ENCODE results near the gene TECR. TPM values are rescaled to one million over a fixed set of nuclear protein-coding genes. Genes with fewer than 3 reads are reported as not detected.
"Not testable (repeated sequence)": the region's sequence is repeated elsewhere in the genome, so short reads cannot be mapped to it uniquely, and the experiment has no call there.

TECR gene
- polyA plus RNA-seq, 3 donors: 113 to 144 (median 132) TPM

DNA sequence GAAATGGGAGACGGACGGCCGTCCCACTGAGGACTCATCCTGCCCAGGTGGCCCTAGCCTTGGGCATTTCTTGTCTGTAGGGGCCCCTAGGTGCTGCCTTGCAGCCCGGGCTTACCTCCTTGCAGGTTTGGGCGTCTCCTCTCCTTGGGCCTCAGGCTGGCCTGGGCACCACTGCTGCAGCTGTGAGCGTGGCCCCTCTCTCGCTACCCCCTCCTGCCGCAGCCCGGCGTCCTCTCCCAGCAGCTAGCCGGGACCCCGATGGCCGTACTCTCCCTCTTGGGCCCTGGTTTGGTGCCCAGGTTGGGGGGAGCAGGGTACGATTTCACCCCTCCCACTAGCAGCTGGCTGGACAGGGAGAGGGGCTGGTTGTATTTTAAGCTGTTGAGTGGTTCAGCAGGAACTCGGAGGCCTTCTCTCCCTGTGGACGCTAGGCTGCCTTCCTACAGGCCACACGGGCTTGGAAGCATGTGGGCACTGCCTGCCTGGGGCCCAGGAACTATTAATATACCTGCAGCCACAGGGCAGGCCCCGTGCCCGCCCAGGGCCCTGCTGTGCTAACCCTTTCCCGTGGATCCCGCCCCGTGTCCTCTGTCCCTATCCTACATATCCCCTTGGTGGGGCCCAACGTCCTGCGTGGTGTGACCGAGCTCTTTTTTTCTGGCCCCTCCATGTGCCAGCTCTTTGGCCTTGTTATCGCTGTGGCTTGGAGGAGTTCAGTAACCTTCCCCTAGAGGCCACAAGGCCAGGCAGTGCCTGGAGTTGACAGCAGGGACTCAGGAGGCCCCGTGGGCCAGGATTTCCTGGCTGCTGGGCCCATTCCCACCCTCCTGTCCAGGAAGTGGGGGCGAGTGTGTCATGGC, 30.8 kb downstream of the TECR start:
- no peak for DNase-seq (ENCODE audit: low read depth in 3 of 3, low spot score in 2 of 3)

DNA sequence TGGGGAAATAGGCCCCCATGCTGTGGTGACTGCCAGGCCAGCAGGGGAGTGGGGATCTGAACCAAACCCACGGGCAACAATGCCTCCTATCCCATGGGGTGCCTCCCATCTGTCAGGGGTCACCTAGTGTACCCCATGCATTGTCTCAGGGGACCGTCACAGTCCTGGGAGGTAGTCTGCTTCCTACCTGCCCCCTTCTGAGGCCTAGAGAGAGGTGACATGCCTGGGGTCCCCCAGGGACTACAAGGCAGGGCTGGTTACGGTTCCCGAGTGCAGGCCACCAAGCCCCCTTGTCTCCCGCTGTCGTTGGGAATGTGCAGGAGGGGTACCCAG, 31.3 kb downstream of the TECR start:
- no peak for DNase-seq (ENCODE audit: low read depth in 3 of 3, low spot score in 2 of 3)

DNA sequence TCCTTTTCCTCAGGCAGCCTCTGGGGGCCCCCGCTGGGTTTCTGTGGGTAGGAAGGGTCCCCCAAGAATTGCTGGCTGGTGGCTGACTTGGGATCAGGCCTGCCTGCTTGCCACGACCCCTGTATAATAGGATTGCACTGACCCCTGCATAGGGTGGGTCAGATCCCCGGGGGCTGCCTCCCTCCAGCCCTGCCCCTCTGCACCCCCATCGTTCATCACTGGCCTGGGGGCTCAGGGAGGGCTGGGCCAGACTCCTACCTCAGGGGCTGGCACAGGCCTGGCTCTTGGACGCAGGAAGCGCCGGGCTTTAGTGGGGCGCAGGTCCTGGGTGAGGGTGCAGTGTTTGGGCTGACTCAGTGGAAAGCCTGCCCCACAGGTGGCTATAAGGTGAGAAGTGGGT, 31.9 kb downstream of the TECR start:
- no peak for DNase-seq (ENCODE audit: low read depth in 3 of 3, low spot score in 2 of 3)

DNA sequence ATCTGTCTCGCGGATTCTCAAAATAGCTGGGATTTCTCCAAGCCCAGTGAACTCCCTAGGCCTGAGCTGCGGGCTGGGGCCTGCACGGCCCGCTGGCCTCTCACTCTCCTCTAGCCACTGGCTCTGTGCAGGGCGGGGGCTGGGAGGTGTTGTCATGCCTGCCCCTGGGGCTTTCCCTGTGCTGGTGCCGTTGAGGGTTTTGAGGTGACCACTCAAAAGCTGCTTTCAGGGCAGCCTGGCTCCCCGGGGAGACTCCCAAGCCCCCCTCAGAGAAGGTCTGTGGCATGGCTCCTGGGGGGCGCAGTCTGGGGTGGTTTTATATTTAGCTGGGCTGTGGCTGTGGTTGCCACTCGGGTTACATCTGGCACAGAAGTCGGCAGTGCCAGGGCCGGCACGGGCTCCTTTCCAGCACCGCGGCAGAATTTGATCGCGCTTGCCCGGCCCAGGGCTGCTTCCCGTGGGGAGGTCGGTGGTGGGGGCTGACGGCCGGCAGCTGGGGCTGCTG, 32.5 kb downstream of the TECR start:
- DNase-seq (ENCODE audit: low read depth in 3 of 3, low spot score in 2 of 3): no peak

DNA sequence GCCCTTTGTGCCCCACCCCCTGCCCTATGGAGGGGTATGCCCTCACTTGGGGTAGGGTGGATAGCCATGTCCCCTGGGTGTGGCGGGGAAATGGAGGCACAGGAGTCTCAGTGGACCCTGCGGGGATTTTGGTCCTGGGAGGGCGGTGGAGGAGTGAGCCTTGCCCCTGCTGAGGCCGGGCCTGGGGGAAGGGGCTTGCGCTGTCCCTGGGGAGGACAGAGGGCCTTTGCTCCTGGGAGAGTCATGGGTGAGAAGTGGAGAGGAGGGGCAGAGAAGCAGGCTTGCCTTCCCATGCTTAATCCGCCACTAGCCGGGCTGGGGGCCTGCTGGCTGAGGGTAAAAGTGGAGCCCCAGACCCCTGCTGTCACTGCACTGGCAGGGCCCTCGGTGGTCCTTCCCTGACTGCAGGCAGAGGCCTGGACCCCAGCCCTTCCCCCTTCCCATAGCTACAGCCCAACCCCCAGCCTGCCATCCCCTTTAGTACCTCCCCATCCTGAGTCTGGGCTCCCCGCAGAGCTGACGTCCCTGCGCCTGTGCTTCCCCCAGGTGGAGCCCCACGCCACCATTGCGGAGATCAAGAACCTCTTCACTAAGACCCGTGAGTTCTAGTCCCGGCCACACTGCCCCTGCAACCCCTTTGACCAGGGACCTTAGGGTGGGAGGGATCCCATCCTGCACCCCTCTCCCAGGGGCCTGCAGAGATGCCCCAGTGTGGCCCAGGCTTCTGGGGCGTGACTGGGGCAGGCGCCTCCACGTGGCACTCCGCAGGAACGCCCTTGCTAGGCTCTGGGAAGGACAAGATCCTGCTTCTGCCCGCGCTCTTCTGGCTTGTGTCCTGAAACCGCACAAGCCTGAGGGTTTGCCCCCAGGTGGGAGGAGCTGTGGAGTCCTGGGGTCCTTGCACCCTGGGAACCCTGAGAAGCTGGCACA, 33.5 kb downstream of the TECR start:
- no peak for DNase-seq (ENCODE audit: low read depth in 3 of 3, low spot score in 2 of 3)

DNA sequence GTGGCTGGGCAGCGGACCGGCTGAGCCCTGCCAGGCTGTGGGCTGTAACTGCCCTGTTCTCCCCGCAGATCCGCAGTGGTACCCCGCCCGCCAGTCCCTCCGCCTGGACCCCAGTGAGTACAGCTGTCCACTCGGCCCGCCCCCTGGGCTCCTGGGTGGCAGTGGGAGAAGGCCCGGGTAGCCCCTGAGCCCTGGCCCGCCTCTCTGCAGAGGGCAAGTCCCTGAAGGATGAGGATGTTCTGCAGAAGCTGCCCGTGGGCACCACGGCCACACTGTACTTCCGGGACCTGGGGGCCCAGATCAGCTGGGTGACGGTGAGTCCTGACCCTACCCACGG, 34.2 kb downstream of the TECR start:
- no peak for DNase-seq (ENCODE audit: low read depth in 3 of 3, low spot score in 2 of 3)

DNA sequence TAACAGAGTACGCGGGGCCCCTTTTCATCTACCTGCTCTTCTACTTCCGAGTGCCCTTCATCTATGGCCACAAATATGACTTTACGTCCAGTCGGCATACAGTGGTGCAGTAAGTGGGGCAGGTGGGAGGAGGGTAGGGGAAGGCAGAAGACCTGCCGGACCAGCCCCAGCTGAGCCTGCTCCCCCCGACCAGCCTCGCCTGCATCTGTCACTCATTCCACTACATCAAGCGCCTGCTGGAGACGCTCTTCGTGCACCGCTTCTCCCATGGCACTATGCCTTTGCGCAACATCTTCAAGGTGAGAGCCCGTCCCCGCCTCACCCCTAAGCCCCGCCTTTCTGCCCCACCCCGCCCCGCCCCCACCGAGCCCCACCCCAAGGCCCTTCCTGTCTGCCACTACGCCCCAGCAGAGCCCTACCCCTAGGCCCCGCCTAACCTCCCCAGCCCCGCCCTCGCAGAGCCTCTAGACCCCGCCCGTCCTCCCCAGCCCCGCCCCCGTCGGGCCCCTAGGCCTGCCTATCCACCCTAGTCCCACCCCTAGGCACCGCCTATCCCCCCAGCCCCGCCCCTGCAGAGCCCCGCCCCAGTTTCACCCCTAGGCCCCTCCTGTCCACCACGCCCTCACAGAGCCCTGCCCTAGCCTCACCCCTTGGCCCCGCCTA, 34.7 kb downstream of the TECR start:
- no peak for DNase-seq (ENCODE audit: low read depth in 3 of 3, low spot score in 2 of 3)

DNA sequence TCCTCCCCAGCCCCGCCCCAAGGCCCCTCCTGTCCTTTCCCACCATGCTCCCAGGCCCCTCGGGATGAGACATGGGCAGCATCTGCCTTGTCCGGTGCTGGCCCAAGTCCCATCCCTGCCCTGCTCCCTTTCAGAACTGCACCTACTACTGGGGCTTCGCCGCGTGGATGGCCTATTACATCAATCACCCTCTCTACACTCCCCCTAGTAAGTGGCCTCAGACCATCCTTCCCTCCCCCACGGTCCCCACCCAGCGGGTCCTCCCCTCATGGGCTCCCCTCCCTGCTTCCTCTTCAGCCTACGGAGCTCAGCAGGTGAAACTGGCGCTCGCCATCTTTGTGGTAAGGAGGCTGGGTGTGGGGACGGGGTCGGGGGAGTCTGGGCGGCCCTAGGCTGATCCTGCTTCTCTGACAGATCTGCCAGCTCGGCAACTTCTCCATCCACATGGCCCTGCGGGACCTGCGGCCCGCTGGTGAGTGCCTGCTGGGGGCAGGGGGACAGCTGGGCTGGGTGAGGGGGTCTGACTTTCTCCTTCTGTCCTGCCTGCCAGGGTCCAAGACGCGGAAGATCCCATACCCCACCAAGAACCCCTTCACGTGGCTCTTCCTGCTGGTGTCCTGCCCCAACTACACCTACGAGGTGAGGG, 35.4 kb downstream of the TECR start:
- DNase-seq (ENCODE audit: low read depth in 3 of 3, low spot score in 2 of 3): not testable (repeated sequence)

DNA sequence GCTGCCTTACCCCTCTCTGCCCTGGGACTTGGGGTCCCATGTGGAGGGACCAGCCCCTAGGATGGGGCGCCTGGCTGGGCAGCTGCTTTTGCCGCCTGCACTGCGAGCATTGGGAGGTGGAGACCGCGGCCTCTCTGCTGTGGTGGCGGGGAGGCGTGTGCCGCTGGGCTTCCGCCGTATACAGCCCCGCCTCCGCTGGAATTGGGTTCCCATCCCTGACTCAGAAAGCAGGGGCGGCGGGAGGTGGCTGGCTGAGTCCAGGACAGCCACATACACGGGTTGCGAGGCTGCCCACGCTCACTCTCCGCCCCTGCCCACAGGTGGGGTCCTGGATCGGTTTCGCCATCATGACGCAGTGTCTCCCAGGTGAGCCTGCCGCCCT, 35.9 kb downstream of the TECR start:
- no peak for DNase-seq (ENCODE audit: low read depth in 3 of 3, low spot score in 2 of 3)

DNA sequence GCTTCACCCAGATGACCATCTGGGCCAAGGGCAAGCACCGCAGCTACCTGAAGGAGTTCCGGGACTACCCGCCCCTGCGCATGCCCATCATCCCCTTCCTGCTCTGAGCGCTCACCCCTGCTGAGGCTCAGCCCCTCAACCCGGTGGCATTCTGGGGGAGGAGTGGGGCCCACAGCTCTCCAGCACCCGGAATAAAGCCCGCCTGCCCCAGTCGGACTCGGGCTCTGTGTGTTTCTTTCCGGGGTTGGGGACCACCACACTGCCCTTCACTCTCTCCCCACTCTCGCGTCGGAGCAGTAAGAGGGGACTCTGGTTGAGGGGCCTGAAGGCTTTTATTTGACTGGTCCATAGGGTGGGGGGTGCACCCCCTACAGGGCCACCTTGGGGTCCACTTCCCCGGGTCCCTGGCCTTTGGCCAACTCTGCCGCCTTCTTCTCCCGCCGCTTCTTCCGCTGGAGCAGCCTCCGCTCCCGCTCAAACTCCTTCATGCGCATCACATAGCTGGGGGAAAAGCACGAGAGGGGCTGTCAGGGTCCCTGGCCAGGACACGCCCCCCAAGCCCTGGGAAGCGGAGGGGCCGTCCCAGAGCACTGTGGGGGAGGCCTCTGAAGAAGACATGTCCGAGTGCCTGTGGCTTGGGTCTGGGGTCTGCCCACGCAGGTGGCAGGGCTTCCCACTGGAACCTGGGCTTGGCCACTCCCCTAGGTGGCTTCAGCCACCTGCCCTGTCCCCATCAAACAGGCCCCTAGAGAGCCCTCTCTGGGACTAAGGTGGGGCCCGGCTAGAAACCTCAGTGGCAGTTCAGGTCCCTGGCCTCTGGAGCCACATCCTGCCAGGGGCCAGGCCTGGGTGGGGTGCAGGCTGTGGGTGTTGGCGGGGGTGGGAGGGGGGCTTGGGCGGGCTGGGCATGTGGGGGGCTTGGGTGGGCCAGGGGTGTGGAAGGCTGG, 36.6 kb downstream of the TECR start:
- no peak for DNase-seq (ENCODE audit: low read depth in 3 of 3, low spot score in 2 of 3)

DNA sequence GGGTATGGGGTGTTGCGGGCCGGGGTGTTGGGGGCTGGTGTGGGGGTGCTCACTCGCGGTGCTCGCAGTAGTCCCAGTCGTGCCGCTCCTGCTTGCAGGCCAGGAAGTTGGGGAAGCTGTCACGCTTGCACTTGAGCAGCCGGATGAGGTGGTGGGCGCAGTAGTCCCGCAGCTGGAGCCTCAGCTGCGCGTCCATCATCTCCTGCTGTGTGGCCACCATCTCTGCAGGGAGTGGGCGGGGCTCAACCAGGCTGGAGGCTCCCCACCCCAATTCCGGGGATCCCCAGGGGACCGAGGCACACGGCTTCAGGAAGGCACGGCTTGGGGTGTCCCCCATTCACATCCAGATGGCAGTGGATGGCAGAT, 37.3 kb downstream of the TECR start:
- no peak for DNase-seq (ENCODE audit: low read depth in 3 of 3, low spot score in 2 of 3)

DNA sequence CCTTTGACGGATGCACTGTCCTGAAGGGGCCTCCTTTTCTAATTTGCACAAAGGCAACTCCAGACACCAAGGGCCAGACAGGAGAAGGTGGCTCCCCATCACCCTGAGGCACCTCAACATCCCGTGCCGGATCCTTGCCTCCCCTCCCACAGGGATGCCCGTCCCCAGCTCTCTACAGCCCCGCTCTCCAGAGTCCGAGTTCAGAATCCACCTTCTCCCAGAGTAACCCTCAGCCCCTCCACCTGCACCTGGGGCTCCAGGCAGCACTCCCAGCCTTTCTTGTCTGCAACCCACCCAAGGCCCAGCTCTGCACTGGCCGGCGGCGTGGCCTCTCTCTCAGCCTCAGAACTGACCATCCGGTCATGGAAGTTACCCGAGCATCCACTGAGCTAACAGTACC, 37.7 kb downstream of the TECR start:
- DNase-seq (ENCODE audit: low read depth in 3 of 3, low spot score in 2 of 3): no peak

DNA sequence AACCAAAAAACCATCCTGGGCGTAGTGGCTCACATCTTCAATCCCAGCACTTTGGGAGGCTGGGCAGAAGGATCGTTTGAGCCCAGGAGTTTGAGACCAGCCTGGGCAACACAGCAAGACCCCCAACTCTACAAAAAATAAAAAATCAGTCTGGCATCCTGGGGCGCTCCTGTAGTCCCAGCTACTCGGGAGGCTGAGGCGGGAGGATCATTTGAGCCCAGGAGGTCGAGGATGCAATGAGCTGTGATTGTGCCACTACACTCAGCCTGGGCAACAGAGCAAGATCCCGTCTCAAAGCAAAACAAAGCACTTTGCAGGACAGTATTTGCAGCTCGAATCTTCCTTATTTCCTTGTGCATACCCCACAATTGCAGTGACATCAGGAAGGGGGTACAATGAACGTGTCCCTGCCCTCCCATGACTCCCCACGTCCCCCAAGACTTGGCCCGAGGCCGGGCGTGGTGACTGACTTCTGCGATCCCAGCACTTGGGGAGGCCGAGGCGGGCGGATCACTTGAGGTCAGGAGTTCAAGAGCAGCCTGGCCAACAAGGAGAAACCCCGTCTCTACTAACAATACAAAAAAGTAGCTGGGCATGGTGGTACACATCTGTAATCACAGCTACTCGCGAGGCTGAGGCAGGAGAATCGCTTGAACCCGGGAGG, 41.6 kb downstream of the TECR start:
- no peak for DNase-seq (ENCODE audit: low read depth in 3 of 3, low spot score in 2 of 3)

DNA sequence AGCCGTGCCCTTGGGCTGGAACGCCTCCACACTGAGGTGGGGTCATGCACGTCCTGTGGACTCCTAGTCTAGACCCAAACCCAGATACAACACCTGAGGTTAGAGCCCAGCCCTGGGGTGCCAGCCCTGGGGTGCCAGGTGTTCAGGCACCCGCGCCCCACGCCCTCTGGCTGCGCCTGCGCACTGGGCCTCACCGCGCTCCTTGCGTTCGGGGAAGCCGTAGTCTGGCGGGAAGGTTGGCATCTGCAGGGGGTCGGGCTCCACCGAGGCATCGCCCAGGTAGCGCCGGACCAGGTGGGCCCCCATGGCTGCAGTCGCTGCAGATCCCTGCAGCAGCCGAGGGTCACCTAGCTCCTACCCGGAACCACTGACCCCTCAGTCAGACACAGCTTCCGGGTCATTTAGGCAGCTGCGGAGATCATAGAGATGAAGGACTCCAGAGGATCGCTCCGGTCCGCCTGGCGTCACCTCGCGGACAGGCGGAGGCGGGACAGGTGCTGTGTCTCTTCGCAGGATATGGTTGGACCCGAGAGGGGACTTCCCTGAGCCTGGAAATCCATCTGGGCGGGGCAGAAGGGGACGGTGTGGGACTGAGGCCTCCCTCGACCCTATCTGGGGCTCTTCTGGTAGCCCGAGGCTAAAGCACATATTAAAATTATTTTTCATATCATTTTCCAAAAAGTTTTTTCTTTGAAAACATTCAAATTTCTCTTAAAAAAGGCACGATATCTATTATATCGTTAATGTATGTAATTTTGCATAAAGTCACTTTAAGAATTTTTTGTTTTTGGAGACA, 42.5 kb downstream of the TECR start, which contains the start of gene NDUFB7:
TSS of gene NDUFB7 (minus strand) at position 372 of the 796 bp plus-strand sequence. CDS start at position 306, 66 bp downstream.
- peak; percentile 74 to 83 (median 78) for DNase-seq (ENCODE audit: low read depth in 3 of 3, low spot score in 2 of 3)

DNA sequence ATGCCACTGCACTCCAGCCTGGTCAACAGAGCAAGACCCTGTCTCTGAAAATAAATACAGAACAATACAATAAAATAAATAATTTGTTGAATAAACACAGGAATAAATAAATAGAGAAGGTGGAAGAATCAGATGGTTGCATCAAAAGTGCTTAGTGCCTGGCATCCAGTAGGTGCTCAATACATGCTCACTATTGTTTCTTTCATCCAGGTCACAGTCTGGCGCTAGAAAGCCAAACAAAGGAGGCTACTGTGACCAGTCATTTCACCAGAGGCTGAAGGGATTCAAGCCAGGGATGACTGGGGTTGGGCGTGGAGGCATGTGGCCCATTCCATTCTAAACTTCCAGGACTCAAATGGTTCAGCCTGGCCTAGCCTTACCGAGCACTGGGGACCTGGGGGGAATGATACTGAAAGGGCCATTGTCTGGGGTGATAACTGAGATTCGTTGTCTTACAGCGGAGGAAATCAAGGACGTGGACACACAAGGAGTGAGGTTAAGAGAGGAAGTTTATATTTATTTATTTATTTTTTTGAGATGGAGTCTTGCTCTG, 46.1 kb downstream of the TECR start:
- no peak for DNase-seq (ENCODE audit: low read depth in 3 of 3, low spot score in 2 of 3)

DNA sequence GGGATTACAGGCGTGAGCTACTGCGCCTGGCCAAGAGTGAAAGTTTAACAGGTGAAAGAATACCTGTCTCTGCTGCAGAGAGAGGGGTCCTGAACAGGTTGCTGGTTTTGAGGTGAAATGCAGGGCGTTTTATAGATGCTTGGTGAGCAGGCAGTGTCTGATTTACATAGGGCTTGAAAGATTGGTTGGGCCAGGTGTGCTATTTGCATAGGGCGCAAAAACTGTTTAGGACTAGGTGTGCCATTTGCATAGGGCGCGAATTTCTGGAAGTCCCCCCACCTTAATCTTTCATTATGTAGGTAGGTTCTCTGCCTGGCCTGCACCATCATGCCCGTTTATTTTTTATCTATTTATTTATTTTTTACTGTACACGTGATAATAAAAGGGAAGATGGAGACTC, 47.0 kb downstream of the TECR start:
- no peak for DNase-seq (ENCODE audit: low read depth in 3 of 3, low spot score in 2 of 3)

DNA sequence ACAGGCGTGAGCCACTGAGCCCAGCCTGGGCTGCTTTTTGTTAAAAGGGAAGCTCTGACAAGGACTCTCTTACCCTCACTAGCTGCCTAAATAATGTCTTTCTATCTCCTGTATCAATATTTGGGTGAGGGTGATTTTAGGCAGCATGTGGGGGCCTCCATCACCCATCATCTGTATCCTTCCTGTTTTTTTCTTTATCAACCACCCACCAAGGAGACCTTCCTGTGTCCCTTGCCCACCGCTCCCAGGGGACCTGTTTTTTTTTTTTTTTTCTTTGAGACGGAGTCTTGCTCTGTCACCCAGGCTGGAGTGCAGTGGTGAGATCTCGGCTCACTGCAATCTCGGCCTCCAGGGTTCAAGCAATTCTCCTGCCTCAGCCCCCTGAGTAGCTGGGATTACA, 47.9 kb downstream of the TECR start:
- DNase-seq (ENCODE audit: low read depth in 3 of 3, low spot score in 2 of 3): no peak

DNA sequence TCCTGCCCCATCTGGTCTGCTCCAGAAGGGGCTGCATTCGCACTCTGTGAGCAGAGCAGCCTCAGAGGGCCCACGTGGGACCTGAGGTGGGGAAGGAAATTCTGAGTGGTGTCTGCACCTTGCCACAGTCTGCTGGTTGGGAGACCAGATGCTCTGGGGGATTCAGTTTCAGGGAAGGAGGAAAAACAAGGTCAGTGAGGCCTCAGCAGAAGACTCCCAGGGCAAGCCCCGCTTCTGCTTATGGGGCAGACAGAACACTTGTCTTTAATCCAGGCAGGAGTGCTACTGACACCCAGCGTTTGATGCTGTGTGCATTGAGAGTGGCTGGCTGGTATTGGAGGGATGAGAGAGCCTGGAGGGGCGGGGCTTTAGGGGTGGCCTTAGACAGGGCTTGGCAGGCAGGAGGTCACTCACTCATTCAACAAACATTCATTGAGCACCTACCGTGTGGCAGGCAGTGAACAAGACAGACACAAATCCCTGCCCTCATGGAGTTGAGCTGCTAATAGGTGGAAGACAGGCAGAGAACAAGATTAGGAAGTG, 48.6 kb downstream of the TECR start:
- DNase-seq (ENCODE audit: low read depth in 3 of 3, low spot score in 2 of 3): no peak

All from right renal cortex interstitium (tissue), 3 donors.